ENCODE data around the gene EGFL7.
A peak's percentile ranks its signal among the peaks of the same experiment; 100 is the strongest.

The EGFL7 gene

DNA sequence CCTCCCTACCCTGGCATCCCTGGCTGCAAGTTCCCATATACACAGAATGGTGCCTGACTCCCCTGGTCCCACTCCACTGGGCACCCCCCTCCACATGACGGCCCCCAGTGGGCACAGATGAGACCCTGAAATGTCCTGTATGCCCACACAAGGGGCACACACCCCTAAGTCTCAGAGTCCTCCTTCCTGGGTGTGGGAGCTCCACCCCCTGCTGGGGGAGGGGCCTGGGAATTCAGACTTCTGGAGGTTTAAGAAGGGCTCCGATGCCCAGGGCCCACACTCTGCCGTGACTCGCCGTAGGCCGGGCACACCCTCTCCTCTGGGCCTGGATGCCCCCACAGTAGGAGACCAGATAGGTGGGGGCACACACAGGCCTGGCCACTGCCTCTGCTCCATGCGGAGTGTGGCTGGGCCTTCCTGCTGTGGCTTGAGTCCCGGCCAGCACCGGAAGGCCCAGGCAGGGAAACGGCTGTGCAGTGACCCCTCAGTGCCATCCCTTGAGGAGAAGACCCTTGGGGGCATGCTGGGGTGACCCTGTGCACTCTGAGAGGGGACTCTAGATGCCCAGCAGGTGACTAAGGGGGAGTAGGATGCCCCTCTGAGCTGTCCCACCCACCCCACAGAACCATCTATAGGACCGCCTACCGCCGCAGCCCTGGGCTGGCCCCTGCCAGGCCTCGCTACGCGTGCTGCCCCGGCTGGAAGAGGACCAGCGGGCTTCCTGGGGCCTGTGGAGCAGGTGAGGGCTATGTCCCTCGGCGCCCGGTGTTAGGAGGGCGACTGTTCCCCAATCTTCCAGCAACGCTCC is 6.5 kb downstream of the EGFL7 start:
- DNase-seq (ENCODE audit: low read depth): no peak
- H3K4me3 ChIP-seq (replicated peaks; ENCODE audit: low read depth, low read length): no peak overlapping the region
- TF ChIP-seq, protein P1, sequence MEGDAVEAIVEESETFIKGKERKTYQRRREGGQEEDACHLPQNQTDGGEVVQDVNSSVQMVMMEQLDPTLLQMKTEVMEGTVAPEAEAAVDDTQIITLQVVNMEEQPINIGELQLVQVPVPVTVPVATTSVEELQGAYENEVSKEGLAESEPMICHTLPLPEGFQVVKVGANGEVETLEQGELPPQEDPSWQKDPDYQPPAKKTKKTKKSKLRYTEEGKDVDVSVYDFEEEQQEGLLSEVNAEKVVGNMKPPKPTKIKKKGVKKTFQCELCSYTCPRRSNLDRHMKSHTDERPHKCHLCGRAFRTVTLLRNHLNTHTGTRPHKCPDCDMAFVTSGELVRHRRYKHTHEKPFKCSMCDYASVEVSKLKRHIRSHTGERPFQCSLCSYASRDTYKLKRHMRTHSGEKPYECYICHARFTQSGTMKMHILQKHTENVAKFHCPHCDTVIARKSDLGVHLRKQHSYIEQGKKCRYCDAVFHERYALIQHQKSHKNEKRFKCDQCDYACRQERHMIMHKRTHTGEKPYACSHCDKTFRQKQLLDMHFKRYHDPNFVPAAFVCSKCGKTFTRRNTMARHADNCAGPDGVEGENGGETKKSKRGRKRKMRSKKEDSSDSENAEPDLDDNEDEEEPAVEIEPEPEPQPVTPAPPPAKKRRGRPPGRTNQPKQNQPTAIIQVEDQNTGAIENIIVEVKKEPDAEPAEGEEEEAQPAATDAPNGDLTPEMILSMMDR (IDR thresholded peaks at IDR 0.05; ENCODE audit: low read length, missing control alignments): no peak

DNA sequence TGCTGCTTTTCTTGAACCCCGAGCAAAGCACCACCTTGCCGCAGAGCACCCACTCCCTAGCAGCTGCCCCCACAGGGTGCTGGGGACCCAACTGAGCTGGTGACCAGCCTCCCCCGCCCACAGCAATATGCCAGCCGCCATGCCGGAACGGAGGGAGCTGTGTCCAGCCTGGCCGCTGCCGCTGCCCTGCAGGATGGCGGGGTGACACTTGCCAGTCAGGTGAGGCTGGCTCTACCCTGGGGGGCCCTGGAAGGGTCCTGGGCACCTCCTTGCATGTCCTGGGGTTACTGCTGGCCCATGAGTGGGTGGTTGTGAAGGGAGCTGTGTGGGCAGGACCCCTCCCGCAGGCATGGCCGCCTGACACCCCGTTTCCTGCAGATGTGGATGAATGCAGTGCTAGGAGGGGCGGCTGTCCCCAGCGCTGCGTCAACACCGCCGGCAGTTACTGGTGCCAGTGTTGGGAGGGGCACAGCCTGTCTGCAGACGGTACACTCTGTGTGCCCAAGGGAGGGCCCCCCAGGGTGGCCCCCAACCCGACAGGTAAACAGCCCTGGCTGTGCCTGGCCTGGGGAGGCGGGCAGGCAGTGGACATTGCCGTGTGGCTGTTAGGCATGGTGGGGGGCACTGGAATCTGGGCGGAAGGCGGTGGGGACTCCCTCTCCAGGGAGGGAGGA is 7.2 kb downstream of the EGFL7 start:
- TF ChIP-seq, protein P1 (IDR thresholded peaks at IDR 0.05; ENCODE audit: low read length, missing control alignments): no peak
- no peak overlapping the region for H3K4me3 ChIP-seq (replicated peaks; ENCODE audit: low read depth, low read length)
- DNase-seq (ENCODE audit: low read depth): no peak

GRCh38 chr9:136670576-136671253 is 8.0 kb downstream of the EGFL7 start:
- TF ChIP-seq, protein P1 (IDR thresholded peaks at IDR 0.05; ENCODE audit: low read length, missing control alignments): no peak
- no peak for DNase-seq (ENCODE audit: low read depth)
- H3K4me3 ChIP-seq (replicated peaks; ENCODE audit: low read depth, low read length): no peak overlapping the region

DNA sequence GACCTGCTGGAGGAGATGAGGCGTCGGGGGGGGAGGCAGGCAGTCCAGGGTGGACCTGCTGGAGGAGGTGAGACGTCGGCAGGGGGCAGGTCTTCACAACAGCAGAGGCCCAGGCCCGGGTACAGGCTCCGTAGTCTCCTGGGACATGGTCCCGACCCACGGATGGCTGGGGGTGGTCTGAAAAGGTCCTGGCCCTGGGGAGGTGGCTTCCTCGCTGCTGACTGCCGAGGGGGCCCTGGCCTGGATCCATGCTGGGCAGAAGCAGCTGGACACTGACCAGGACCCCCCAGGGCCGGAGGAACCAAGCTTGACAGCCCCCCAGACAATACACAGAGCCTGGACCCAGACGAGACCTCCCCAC is 8.5 kb downstream of the EGFL7 start:
- H3K4me3 ChIP-seq (replicated peaks; ENCODE audit: low read depth, low read length): no peak overlapping the region
- TF ChIP-seq, protein P1 (IDR thresholded peaks at IDR 0.05; ENCODE audit: low read length, missing control alignments): no peak
- DNase-seq (ENCODE audit: low read depth): no peak

GRCh38 chr9:136671646-136672430 is 9.1 kb downstream of the EGFL7 start:
- no peak overlapping the region for H3K4me3 ChIP-seq (replicated peaks; ENCODE audit: low read depth, low read length)
- no peak for DNase-seq (ENCODE audit: low read depth)
- TF ChIP-seq, protein P1 (IDR thresholded peaks at IDR 0.05; ENCODE audit: low read length, missing control alignments): peak; percentile 73

GRCh38 chr9:136672431-136673087 is 9.8 kb downstream of the EGFL7 start:
- DNase-seq (ENCODE audit: low read depth): no peak
- H3K4me3 ChIP-seq (replicated peaks; ENCODE audit: low read depth, low read length): no peak overlapping the region
- TF ChIP-seq, protein P1 (IDR thresholded peaks at IDR 0.05; ENCODE audit: low read length, missing control alignments): no peak
